A549 (cell line): ENCODE data around the gene TMEM41A. TPM values are rescaled to one million over a fixed set of nuclear protein-coding genes. Genes with fewer than 3 reads are reported as not detected.
"Not testable (repeated sequence)": the region's sequence is repeated elsewhere in the genome, so short reads cannot be mapped to it uniquely, and the experiment has no call there.

Experiments used
- ATAC-seq, 2 experiments: fragments of 200-7000 bp in 1 of 2; fragments of >200 bp in 1 of 2; cut with Nextera tagmentation in 1 of 2; cut with Tn5 transposase in 1 of 2; 3 replicates each; pipeline versions ENCODE4 v1.8.0 to v1.9.1; 2018 to 2020; ENCODE audit warnings: mild to moderate bottlenecking in 1 of 2, moderate library complexity in 1 of 2
- CTCF ChIA-PET: fragments of 300-600 bp; sonication (Branson Sonifier 250); formaldehyde crosslinking; extraction: SDS; loops from one replicate; lab custom pipeline; 2021; ENCODE audit warnings: antibody characterized with exemption, inconsistent platforms; lab: Yijun Ruan, JAX
- POLR2A ChIA-PET: fragments of 350-600 bp; formaldehyde crosslinking; extraction: SDS; loops from one replicate; lab custom pipeline; 2021; ENCODE audit warnings: antibody characterized with exemption, inconsistent platforms; lab: Yijun Ruan, JAX
- DNase-seq, 2 experiments: peaks; one replicate each; pipeline versions ENCODE4 v3.0.0 to v3.0.0-alpha.2; 2011 to 2016; ENCODE audit warnings: low read depth in 1 of 2, low spot score in 1 of 2
- FAIRE-seq: peaks from 2 replicates; lab custom pipeline; 2011; peaks lifted over from hg19 to GRCh38; lab: Jason Lieb, UNC
- H3K27ac ChIP-seq, 2 experiments: fragments of >200 bp; sonication (Bioruptor Twin); formaldehyde crosslinking; 3 replicates each; pipeline ENCODE4 v1.5.1; 2016 to 2017
- H3K4me1 ChIP-seq: fragments of >200 bp; sonication (Bioruptor Twin); formaldehyde crosslinking; 3 replicates; pipeline ENCODE4 v1.6.1; 2016
- H3K4me2 ChIP-seq: fragments of >200 bp; sonication (Bioruptor Twin); formaldehyde crosslinking; 3 replicates; pipeline ENCODE4 v1.6.1; 2016
- H3K4me3 ChIP-seq: fragments of >200 bp; sonication (Bioruptor Twin); formaldehyde crosslinking; 3 replicates; pipeline ENCODE4 v1.5.1; 2016
- H3K9me3 ChIP-seq: fragments of >200 bp; sonication (Bioruptor Twin); formaldehyde crosslinking; 3 replicates; pipeline ENCODE4 v1.6.1; 2016
- CEBPB ChIP-seq, 2 experiments: fragments of >200 bp in 1 of 2; sonication (Bioruptor Twin) in 1 of 2; formaldehyde crosslinking in 1 of 2; IDR thresholded peaks; 2 replicates each; pipeline ENCODE4 v1.6.1; 2012 to 2016
- CHD2 ChIP-seq: fragments of 150-350 bp; IDR thresholded peaks from 2 replicates; pipeline ENCODE4 v1.6.1; 2014; ENCODE audit warnings: low read length; ENCODE audit not compliant: partially characterized antibody
- EP300 ChIP-seq, 2 experiments: fragments of >200 bp; sonication (Bioruptor Twin); formaldehyde crosslinking; IDR thresholded peaks; 2 replicates in 1 of 2; 3 replicates in 1 of 2; pipeline ENCODE4 v1.6.1; 2016 to 2017
- FOSB ChIP-seq: fragments of 250-450 bp; sonication (Bioruptor Pico); IDR thresholded peaks from 2 replicates; pipeline ENCODE4 v1.5.0; 2020; ENCODE audit warnings: mild to moderate bottlenecking, moderate library complexity
- GATA3 ChIP-seq: IDR thresholded peaks from 2 replicates; pipeline ENCODE4 v1.6.1; 2012; ENCODE audit warnings: borderline replicate concordance
- HEYL ChIP-seq: fragments of 250-450 bp; sonication (Bioruptor Pico); IDR thresholded peaks from 2 replicates; pipeline ENCODE4 v1.8.0; 2021; ENCODE audit warnings: mild to moderate bottlenecking, moderate library complexity
- HOXA7 ChIP-seq: fragments of 250-450 bp; sonication (Bioruptor Pico); IDR thresholded peaks from 2 replicates; pipeline ENCODE4 v1.5.0; 2020; ENCODE audit warnings: mild to moderate bottlenecking, moderate library complexity
- HOXB5 ChIP-seq: fragments of 250-450 bp; sonication (Bioruptor Pico); IDR thresholded peaks from 2 replicates; pipeline ENCODE4 v1.5.0; 2020; ENCODE audit warnings: mild to moderate bottlenecking, moderate library complexity
- JUN ChIP-seq, 2 experiments: fragments of >200 bp; sonication (Bioruptor Twin); formaldehyde crosslinking; IDR thresholded peaks; 2 replicates in 1 of 2; 3 replicates in 1 of 2; pipeline ENCODE4 v1.6.1; 2016 to 2017
- JUNB ChIP-seq: fragments of >200 bp; sonication (Bioruptor Twin); formaldehyde crosslinking; IDR thresholded peaks from 2 replicates; pipeline ENCODE4 v1.6.1; 2016
- KDM1A ChIP-seq: fragments of 200-600 bp; sonication (generic); IDR thresholded peaks from 2 replicates; pipeline ENCODE4 v1.6.1; 2016; ENCODE audit warnings: low read depth, mild to moderate bottlenecking
- KDM5A ChIP-seq: fragments of 200-600 bp; sonication (generic); IDR thresholded peaks from 2 replicates; pipeline ENCODE4 v1.6.1; 2016; ENCODE audit warnings: antibody characterized with exemption, mild to moderate bottlenecking
- MAZ ChIP-seq: fragments of 150-350 bp; IDR thresholded peaks from 2 replicates; pipeline ENCODE4 v1.6.1; 2014; ENCODE audit warnings: antibody characterized with exemption, low read depth, low read length, borderline replicate concordance
- MYC ChIP-seq: IDR thresholded peaks from 2 replicates; pipeline ENCODE4 v1.6.1; 2012; ENCODE audit warnings: mild to moderate bottlenecking, inconsistent platforms, low read length, improper control_type of control experiment, borderline replicate concordance
- NFE2L2 ChIP-seq: fragments of 150-350 bp; conservative IDR thresholded peaks from 2 replicates; pipeline ENCODE4 v1.6.1; 2014; ENCODE audit warnings: low read length
- POLR2A ChIP-seq: IDR thresholded peaks from 2 replicates; pipeline ENCODE4 v1.6.1; 2012; ENCODE audit warnings: mild to moderate bottlenecking, low read length
- POLR2AphosphoS2 ChIP-seq: conservative IDR thresholded peaks from 2 replicates; pipeline ENCODE4 v1.6.1; 2012; ENCODE audit warnings: low read length, improper control_type of control experiment, inconsistent platforms
- RAD21 ChIP-seq, 2 experiments: fragments of >200 bp in 1 of 2; sonication (Bioruptor Twin) in 1 of 2; formaldehyde crosslinking in 1 of 2; IDR thresholded peaks in 1 of 2; conservative IDR thresholded peaks in 1 of 2; 2 replicates in 1 of 2; 3 replicates in 1 of 2; pipeline ENCODE4 v1.6.1; 2012 to 2018; ENCODE audit warnings: inconsistent platforms in 1 of 2
- RARB ChIP-seq: fragments of 250-450 bp; sonication (Bioruptor Pico); IDR thresholded peaks from 2 replicates; pipeline ENCODE4 v1.8.0; 2021; ENCODE audit warnings: mild to moderate bottlenecking, moderate library complexity
- RCOR1 ChIP-seq: fragments of 150-350 bp; IDR thresholded peaks from 2 replicates; pipeline ENCODE4 v1.6.1; 2014; ENCODE audit warnings: antibody characterized with exemption, low read length, low read depth
- RFX5 ChIP-seq: fragments of 450-650 bp; IDR thresholded peaks from 2 replicates; pipeline ENCODE4 v1.7.1; 2014; ENCODE audit warnings: antibody characterized with exemption, mild to moderate bottlenecking, moderate library complexity
- TFCP2L1 ChIP-seq: fragments of 250-450 bp; sonication (Bioruptor Pico); IDR thresholded peaks from 2 replicates; pipeline ENCODE4 v1.5.0; 2021; ENCODE audit warnings: mild to moderate bottlenecking
- ZFP36 ChIP-seq: fragments of 450-650 bp; IDR thresholded peaks from 2 replicates; pipeline ENCODE4 v1.6.1; 2014; ENCODE audit warnings: borderline replicate concordance; ENCODE audit not compliant: partially characterized antibody
- ZSCAN20 ChIP-seq: fragments of 250-450 bp; sonication (Bioruptor Pico); IDR thresholded peaks from 2 replicates; pipeline ENCODE4 v1.8.0; 2022; ENCODE audit warnings: mild to moderate bottlenecking, moderate library complexity
- WGBS: methylation state at CpG from one replicate; pipeline ENCODE4 v1.1.6; 2017; ENCODE audit errors: missing lambda C conversion rate; 5-methylcytosine and 5-hydroxymethylcytosine counted together
- polyA plus RNA-seq, 4 experiments: library from polyadenylated mRNA; depleted of rRNA in 3 of 4; stranded (reverse); fragments of >200 nt; fragmentation: RNase III in 1 of 4; extraction: RNeasy Plus Mini Kit Qiagen cat#74134 plus additional on column Dnase treatment in 1 of 4; gene quantifications; 2 replicates in 3 of 4; 3 replicates in 1 of 4; pipeline ENCODE4 v1.2.3, GENCODE V29; 2011 to 2017
- TF ChIP-seq, protein P1 (sequence below): fragments of >200 bp; sonication (Bioruptor Twin); formaldehyde crosslinking; IDR thresholded peaks from 2 replicates; pipeline ENCODE4 v1.6.1; 2016
- TF ChIP-seq, protein P2 (sequence below): fragments of >200 bp; sonication (Bioruptor Twin); formaldehyde crosslinking; IDR thresholded peaks from 3 replicates; pipeline ENCODE4 v1.6.1; 2016
- TF ChIP-seq, protein P3 (sequence below): fragments of >200 bp; sonication (Bioruptor Twin); formaldehyde crosslinking; IDR thresholded peaks from 3 replicates; pipeline ENCODE4 v1.5.1; 2016
- TF ChIP-seq, protein P4 (sequence below): IDR thresholded peaks from 2 replicates; pipeline ENCODE4 v1.6.1; 2012; ENCODE audit warnings: low read depth, borderline replicate concordance

Gene TMEM41A
- polyA plus RNA-seq, 2 of the 4 experiments (the other 2 are of a cell fraction), result 16.6 to 31.3 TPM

DNA sequence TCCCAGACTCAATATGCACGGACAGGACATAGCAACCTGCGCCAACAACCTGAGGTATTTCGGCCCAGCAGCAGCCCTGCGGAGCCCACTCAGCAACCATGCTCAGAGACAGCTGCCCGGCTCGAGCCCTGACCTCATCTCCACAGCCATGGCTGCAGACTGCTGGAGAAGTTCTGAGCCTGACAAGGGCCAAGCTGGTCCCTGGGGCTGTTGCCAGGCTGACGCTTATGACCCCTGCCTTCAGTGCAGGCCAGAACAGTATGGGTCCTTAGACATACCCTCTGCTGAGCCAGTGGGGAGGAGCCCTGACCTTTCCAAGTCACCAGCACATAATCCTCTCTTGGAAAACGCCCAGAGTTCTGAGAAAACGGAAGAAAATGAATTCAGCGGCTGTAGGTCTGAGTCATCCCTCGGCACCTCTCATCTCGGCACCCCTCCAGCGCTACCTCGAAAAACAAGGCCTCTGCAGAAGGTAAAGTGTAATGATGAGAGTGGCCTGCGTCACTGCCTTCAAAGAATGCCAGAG is 25.5 kb downstream of the TMEM41A start:
- ATAC-seq, result peak in 1 of 2 experiments; percentile 28; a peak in 1 of 6 replicates
- H3K4me1 ChIP-seq, result no peaks in the 10 kb centered on the region
- H3K4me3 ChIP-seq, result no peak overlapping the region
- H3K4me2 ChIP-seq, result no peak overlapping the region
- H3K9me3 ChIP-seq, result no peaks in the 10 kb centered on the region
- DNase-seq, result peak in 1 of 2 experiments; percentile 11
- ChIA-PET POLR2A (no interaction called here), CTCF (no interaction called here)
- no peak for FAIRE-seq
- no peak for TF ChIP-seq EP300 (IDR thresholded peaks at IDR 0.05)
- no peak for TF ChIP-seq CEBPB (IDR thresholded peaks at IDR 0.05)
- TF ChIP-seq KDM1A, result no peak
- TF ChIP-seq TFCP2L1, result no peak
- no peak for TF ChIP-seq HOXB5
- no peak for TF ChIP-seq POLR2AphosphoS2
- TF ChIP-seq RAD21 (conservative IDR thresholded peaks at IDR 0.05 in 1 of 2, IDR thresholded peaks at IDR 0.05 in 1 of 2), result no peak
- peak overlapping the region in 1 of 2 experiments; percentile 69; a peak in 2 of 6 replicates for H3K27ac ChIP-seq
- 65% methylated on average over 13 of the region's 15 CpGs for WGBS

DNA sequence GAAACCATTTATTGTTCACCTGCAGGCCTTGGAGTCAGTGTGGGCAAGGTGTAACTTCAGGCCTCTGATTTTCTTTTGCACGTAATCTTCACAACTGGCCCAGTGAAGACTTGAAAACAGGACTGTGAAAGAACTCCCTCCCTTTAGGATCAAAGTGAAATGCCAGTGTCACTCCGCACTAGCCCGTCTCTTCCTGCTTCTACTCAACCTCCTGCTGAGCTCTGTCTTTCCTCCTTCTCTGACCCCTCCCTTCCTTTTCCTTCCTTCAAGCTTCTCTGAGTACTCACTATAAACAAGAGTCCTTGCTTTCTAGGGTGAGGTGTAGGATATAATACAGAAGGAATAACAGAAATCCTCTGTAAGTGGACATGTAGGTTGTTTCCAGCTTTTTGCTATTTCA is 28.5 kb downstream of the TMEM41A start:
- no peak overlapping the region for H3K27ac ChIP-seq
- H3K4me3 ChIP-seq, result no peak overlapping the region
- FAIRE-seq (no peak), DNase-seq (no peak), ATAC-seq (no peak)
- ChIA-PET CTCF (interaction anchor here (1.8 kb wide), 1 partner anchor 89 kb away, joined by 5 read pairs; no protein-coding TSS in a partner anchor), POLR2A (no interaction called here)
- TF ChIP-seq, protein P1, sequence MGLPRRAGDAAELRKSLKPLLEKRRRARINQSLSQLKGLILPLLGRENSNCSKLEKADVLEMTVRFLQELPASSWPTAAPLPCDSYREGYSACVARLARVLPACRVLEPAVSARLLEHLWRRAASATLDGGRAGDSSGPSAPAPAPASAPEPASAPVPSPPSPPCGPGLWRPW, result no peak
- TF ChIP-seq RARB (no peak), KDM5A (no peak), HOXA7 (CRISPR knock-in tag) (no peak), ZFP36 (no peak), JUNB (no peak), HEYL (CRISPR knock-in tag) (no peak), MAZ (no peak), RFX5 (no peak), MYC (no peak), RCOR1 (no peak), FOSB (no peak), NFE2L2 (no peak), POLR2A (no peak)
- TF ChIP-seq, protein P2, sequence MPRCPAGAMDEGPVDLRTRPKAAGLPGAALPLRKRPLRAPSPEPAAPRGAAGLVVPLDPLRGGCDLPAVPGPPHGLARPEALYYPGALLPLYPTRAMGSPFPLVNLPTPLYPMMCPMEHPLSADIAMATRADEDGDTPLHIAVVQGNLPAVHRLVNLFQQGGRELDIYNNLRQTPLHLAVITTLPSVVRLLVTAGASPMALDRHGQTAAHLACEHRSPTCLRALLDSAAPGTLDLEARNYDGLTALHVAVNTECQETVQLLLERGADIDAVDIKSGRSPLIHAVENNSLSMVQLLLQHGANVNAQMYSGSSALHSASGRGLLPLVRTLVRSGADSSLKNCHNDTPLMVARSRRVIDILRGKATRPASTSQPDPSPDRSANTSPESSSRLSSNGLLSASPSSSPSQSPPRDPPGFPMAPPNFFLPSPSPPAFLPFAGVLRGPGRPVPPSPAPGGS, result no peak
- TF ChIP-seq, protein P3, sequence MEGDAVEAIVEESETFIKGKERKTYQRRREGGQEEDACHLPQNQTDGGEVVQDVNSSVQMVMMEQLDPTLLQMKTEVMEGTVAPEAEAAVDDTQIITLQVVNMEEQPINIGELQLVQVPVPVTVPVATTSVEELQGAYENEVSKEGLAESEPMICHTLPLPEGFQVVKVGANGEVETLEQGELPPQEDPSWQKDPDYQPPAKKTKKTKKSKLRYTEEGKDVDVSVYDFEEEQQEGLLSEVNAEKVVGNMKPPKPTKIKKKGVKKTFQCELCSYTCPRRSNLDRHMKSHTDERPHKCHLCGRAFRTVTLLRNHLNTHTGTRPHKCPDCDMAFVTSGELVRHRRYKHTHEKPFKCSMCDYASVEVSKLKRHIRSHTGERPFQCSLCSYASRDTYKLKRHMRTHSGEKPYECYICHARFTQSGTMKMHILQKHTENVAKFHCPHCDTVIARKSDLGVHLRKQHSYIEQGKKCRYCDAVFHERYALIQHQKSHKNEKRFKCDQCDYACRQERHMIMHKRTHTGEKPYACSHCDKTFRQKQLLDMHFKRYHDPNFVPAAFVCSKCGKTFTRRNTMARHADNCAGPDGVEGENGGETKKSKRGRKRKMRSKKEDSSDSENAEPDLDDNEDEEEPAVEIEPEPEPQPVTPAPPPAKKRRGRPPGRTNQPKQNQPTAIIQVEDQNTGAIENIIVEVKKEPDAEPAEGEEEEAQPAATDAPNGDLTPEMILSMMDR, result no peak
- WGBS, result 95% methylated on average over 3 of the region's 3 CpGs
- H3K4me2 ChIP-seq, result no peak overlapping the region
- no peaks in the 10 kb centered on the region for H3K9me3 ChIP-seq
- H3K4me1 ChIP-seq, result no peaks in the 10 kb centered on the region

DNA sequence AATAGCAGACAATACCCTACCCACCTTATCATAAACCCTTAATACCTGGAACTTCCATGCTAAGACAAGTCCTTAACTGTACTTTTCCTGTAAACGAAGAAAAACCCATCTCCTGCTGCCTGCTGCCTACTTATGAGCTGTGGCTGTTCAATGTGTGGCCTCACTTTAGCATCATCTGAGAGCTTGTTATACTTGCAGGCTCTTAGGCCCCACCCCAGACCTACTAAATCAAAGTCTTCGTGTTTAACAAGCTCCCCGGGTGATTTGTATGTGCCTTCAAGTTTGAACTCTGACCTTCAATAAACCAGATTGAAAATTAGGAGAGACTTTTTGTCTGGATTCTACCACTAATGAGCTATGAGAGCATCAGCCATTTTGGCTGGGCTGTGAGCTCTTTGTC is 29.3 kb downstream of the TMEM41A start:
- CTCF ChIA-PET, result interaction anchor here (1.6 to 1.8 kb wide), 2 partner anchors 9 to 89 kb away, joined by 5 to 10 read pairs; no protein-coding TSS in a partner anchor

DNA sequence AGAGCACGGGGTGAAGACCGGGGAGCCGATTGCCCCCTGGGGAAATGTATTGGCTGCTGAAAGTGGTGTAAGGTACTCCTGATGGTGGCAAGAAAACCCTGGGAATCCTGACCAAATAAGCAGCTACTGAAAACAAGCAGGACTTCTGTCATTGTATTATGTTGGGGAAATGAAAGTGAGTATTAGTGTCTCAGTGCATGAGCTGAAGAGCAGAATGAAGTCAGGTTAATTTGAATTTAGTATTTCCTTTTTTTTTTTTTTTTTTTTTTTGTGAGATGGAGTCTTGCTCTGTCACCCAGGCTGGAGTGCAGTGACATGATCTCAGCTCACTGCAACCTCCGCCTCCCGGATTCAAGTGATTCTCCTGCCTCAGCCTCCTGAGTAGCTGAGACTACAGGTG is 32.7 kb downstream of the TMEM41A start:
- POLR2A ChIA-PET, FAIRE-seq, DNase-seq, H3K4me3 ChIP-seq, H3K9me3 ChIP-seq, H3K4me2 ChIP-seq, H3K27ac ChIP-seq, ATAC-seq, H3K4me1 ChIP-seq: not testable (repeated sequence)
- 90% methylated on average over 5 of the region's 5 CpGs for WGBS
- CTCF ChIA-PET, result interaction anchor here (2.7 kb wide), 1 partner anchor 93 kb away, joined by 13 read pairs; no protein-coding TSS in a partner anchor

More for the DNA sequence above, 29.3 kb downstream of the TMEM41A start:
- ATAC-seq (no peak), DNase-seq (no peak), FAIRE-seq (no peak)
- Histone ChIP-seq H3K4me1 (no peaks in the 10 kb centered on the region), H3K9me3 (no peaks in the 10 kb centered on the region), H3K27ac (no peak overlapping the region), H3K4me2 (no peak overlapping the region), H3K4me3 (no peak overlapping the region)
- TF ChIP-seq HEYL (CRISPR knock-in tag) (no peak), JUN (IDR thresholded peaks at IDR 0.05) (no peak), GATA3 (no peak), CHD2 (no peak), ZSCAN20 (CRISPR knock-in tag) (no peak)
- TF ChIP-seq, protein P4, sequence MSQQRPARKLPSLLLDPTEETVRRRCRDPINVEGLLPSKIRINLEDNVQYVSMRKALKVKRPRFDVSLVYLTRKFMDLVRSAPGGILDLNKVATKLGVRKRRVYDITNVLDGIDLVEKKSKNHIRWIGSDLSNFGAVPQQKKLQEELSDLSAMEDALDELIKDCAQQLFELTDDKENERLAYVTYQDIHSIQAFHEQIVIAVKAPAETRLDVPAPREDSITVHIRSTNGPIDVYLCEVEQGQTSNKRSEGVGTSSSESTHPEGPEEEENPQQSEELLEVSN, result no peak
- POLR2A ChIA-PET, result no interaction called here
- 86% methylated on average over 3 of the region's 3 CpGs for WGBS
